Measurements from ENCODE around the gene ESYT2. TPM values are rescaled to one million over a fixed set of nuclear protein-coding genes. Genes with fewer than 3 reads are reported as not detected.

The ESYT2 gene
- total RNA-seq, 1 experiment from 2014 or later = 68.2 TPM

- Histone ChIP-seq H3K27me3 (ENCODE audit: insufficient read depth, low read length) (no peaks in the 10 kb centered on the region), H3K9ac (ENCODE audit: low read length) (no peak overlapping the region), H3K4me3 (replicated peaks in 1 of 2; ENCODE audit: low read depth in 1 of 2, low read length in 2 of 2) (no peak overlapping the region), H3K4me1 (ENCODE audit: control insufficient read depth in 1 of 2, insufficient read depth in 2 of 2, low read length in 2 of 2) (no peaks in the 10 kb centered on the region), H3K79me2 (ENCODE audit: insufficient read depth, low read length) (no peaks in the 10 kb centered on the region), H4K20me1 (ENCODE audit: insufficient read depth) (no peaks in the 10 kb centered on the region), H3K9me2 (ENCODE audit: insufficient read depth) (no peaks in the 10 kb centered on the region), H3K4me2 (ENCODE audit: low read length) (no peak overlapping the region), H3K36me3 (ENCODE audit: control insufficient read depth in 1 of 2, insufficient read depth in 2 of 2, low read length in 2 of 2) (peaks cover 22 to 38% of the 10 kb centered on the region in 2 experiments; a peak in 3 of 4 replicates), H2AFZ (ENCODE audit: low read depth, low read length, poor library complexity, severe bottlenecking) (no peak overlapping the region), H3K9me3 (ENCODE audit: control insufficient read depth in 1 of 2, insufficient read depth in 1 of 2, low read depth in 1 of 2, low read length in 2 of 2) (no peaks in the 10 kb centered on the region), H3K27ac (ENCODE audit: low read depth, low read length) (no peak overlapping the region)
- DNase-seq (ENCODE audit: low read depth, low spot score) = no peak
- BruUV-seq (replicated peaks) = no TSS peak
- TF ChIP-seq TCF7L2 (IDR thresholded peaks at IDR 0.05; ENCODE audit: borderline replicate concordance, extremely low read depth, insufficient read depth, insufficient read length) (no peak), POLR2AphosphoS5 (IDR thresholded peaks at IDR 0.05; ENCODE audit: low read depth, low read length) (no peak), RAD21 (IDR thresholded peaks at IDR 0.05; ENCODE audit: low read depth) (no peak), SP1 (IDR thresholded peaks at IDR 0.05; ENCODE audit: low read depth) (no peak), JUND (IDR thresholded peaks at IDR 0.05) (no peak), ELF1 (IDR thresholded peaks at IDR 0.05; ENCODE audit: borderline replicate concordance, low read depth) (no peak), SIN3A (IDR thresholded peaks at IDR 0.05; ENCODE audit: low read depth) (no peak), YY1 (IDR thresholded peaks at IDR 0.05; ENCODE audit: extremely low read depth, insufficient replicate concordance, low read depth, low read length) (no peak), EGR1 (IDR thresholded peaks at IDR 0.05; ENCODE audit: low read depth) (no peak), ZNF274 (IDR thresholded peaks at IDR 0.05; ENCODE audit: low read depth, low read length) (no peak), CTCF (IDR thresholded peaks at IDR 0.05 in 2 of 3, conservative IDR thresholded peaks at IDR 0.05 in 1 of 3; ENCODE audit: borderline replicate concordance in 1 of 3, insufficient read depth in 1 of 3, low read depth in 2 of 3, low read length in 2 of 3) (no peak), CBX3 (IDR thresholded peaks at IDR 0.05; ENCODE audit: low read depth) (no peak), POLR2A (IDR thresholded peaks at IDR 0.05; ENCODE audit: borderline replicate concordance, extremely low read depth, insufficient read depth, insufficient read length) (no peak), SRF (IDR thresholded peaks at IDR 0.05; ENCODE audit: low read depth) (no peak)
- TF ChIP-seq, protein P1, sequence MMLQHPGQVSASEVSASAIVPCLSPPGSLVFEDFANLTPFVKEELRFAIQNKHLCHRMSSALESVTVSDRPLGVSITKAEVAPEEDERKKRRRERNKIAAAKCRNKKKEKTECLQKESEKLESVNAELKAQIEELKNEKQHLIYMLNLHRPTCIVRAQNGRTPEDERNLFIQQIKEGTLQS (IDR thresholded peaks at IDR 0.05) = no peak
- ChIA-PET RAD21 (ENCODE audit: low non-redundant PET in 1 of 2, low total read pairs in 2 of 2, uncharacterized antibody in 2 of 2, unreplicated experiment in 2 of 2) (no interaction called here), CTCF (no interaction called here), POLR2A (no interaction called here)
- intact Hi-C loops (cut with micrococcal nuclease) = no loop called here
- ATAC-seq = no peak
Observed at GRCh38 chr7:158758586-158759244, 70.6 kb downstream of the ESYT2 start.

Data from HCT116 (cell line).